Tibial nerve (tissue), 4 donors: ENCODE measurements around the gene FAM234A.

ENCODE experiments used
- CTCF ChIP-seq, 5 experiments: fragments of 200-600 bp in 3 of 5; fragments of 450-650 bp in 2 of 5; sonication (generic) in 3 of 5; IDR thresholded peaks; one replicate each; pipeline ENCODE4 v1.5.1; 2016 to 2019; ENCODE audit warnings: antibody characterized with exemption in 5 of 5, mild to moderate bottlenecking in 3 of 5, moderate library complexity in 2 of 5
- EP300 ChIP-seq, 2 donors: sonication (generic); formaldehyde crosslinking; IDR thresholded peaks; one replicate each; pipeline ENCODE4 v1.6.1; 2017; ENCODE audit warnings: antibody characterized with exemption in 2 of 2, mild to moderate bottlenecking in 1 of 2

GRCh38 chr16:194516-194915 is 40.1 kb upstream of the FAM234A start:
- TF ChIP-seq EP300 (IDR thresholded peaks at IDR 0.05) (no peak), CTCF (IDR thresholded peaks at IDR 0.05) (no peak)
